Stimulated activated CD4-positive, alpha-beta T cell treated with anti-CD3 and anti-CD28 coated beads, Interleukin-12 subunit alpha, Interleukin-12 subunit beta, amount 100 ng/mL, for 48 hours (primary cell): Measurements from ENCODE around the gene DNAH11.

Experiments
- DNase-seq, 3 donors: peaks; one replicate each; pipeline ENCODE4 v3.0.0-alpha.2; 2020; ENCODE audit warnings: low read depth in 2 of 3, low spot score in 1 of 3

The DNAH11 gene

GRCh38 chr7:21948887-21949540 lies 406.2 kb downstream of the DNAH11 start:
- DNase-seq = no peak
